ENCODE measurements around the gene ABCC8. TPM values are rescaled to one million over a fixed set of nuclear protein-coding genes. Genes with fewer than 3 reads are reported as not detected.

Gene ABCC8
- total and polyA plus RNA-seq, 2 donors (not counting 1 experiment from before 2014, with no cell fraction given): 0.03 to 0.17 TPM

DNA sequence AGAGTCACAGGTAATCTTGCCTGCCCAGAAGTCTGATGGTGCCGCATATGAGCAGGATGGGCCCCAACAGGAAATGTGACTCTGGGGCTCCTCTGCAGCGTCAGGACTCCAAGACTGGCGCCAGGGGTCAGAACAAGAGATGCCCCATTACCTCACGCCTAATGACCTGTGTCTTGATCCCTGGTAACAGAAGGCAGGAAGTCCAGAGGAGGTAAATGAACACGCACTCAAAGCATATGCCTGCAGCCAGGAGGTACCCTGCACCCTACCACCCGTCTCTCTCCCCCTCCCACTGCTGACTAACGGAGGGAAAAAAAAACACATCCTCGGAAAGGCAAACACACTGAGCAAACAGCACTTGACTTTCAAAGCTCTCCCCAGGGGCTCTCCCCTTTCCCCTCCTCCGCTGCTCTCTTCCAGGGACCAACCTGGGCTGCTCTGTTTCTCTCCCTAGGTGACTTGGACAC lies 37.3 kb downstream of the ABCC8 start:
- no peak overlapping the region for H2AFZ ChIP-seq (ENCODE audit: insufficient read depth, low read depth, low read length, poor library complexity, severe bottlenecking)
- no peaks in the 10 kb centered on the region for H3K79me2 ChIP-seq (ENCODE audit: control insufficient read depth, insufficient read depth, low read length)
- Mint-ChIP-seq H3K27me3 (peaks cover 33% of the 10 kb centered on the region), H3K4me1 (no peaks in the 10 kb centered on the region), H3K9me3 (ENCODE audit: insufficient read depth) (peaks cover 3% of the 10 kb centered on the region), H3K4me3 (no peak overlapping the region), H3K27ac (no peak overlapping the region)
- H3K9ac ChIP-seq (ENCODE audit: low read length): no peak overlapping the region
- H3K4me1 ChIP-seq (ENCODE audit: control insufficient read depth in 2 of 2, insufficient read depth in 2 of 2, low read length in 2 of 2): no peaks in the 10 kb centered on the region
- peaks cover 0 to 3% (median 1%) of the 10 kb centered on the region in 4 experiments for H3K27me3 ChIP-seq (replicated peaks in 1 of 4; ENCODE audit: control extremely low read depth in 1 of 4, control insufficient read depth in 3 of 4, insufficient read depth in 4 of 4, low read length in 3 of 4)
- H3K4me3 ChIP-seq (ENCODE audit: control extremely low read depth in 1 of 5, extremely low read depth in 1 of 5, insufficient read depth in 1 of 5, low read depth in 2 of 5, low read length in 4 of 5): no peak overlapping the region
- H3K36me3 ChIP-seq (replicated peaks in 1 of 2; ENCODE audit: control extremely low read depth in 1 of 2, control insufficient read depth in 1 of 2, extremely low read depth in 1 of 2, insufficient read depth in 2 of 2, low read length in 1 of 2): no peaks in the 10 kb centered on the region
- H3K27ac ChIP-seq (ENCODE audit: low read length in 2 of 2): no peak overlapping the region
- no peak for TF ChIP-seq EZH2 (IDR thresholded peaks at IDR 0.05; ENCODE audit: borderline replicate concordance, insufficient read depth, low read depth, low read length, poor library complexity, severe bottlenecking)
- TF ChIP-seq, protein P1, sequence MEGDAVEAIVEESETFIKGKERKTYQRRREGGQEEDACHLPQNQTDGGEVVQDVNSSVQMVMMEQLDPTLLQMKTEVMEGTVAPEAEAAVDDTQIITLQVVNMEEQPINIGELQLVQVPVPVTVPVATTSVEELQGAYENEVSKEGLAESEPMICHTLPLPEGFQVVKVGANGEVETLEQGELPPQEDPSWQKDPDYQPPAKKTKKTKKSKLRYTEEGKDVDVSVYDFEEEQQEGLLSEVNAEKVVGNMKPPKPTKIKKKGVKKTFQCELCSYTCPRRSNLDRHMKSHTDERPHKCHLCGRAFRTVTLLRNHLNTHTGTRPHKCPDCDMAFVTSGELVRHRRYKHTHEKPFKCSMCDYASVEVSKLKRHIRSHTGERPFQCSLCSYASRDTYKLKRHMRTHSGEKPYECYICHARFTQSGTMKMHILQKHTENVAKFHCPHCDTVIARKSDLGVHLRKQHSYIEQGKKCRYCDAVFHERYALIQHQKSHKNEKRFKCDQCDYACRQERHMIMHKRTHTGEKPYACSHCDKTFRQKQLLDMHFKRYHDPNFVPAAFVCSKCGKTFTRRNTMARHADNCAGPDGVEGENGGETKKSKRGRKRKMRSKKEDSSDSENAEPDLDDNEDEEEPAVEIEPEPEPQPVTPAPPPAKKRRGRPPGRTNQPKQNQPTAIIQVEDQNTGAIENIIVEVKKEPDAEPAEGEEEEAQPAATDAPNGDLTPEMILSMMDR (IDR thresholded peaks at IDR 0.05): no peak
- no peaks in the 10 kb centered on the region for H4K20me1 ChIP-seq (ENCODE audit: control insufficient read depth, insufficient read depth, low read length, poor library complexity, severe bottlenecking)
- no peak for DNase-seq
- CTCF ChIA-PET: no interaction called here
- ATAC-seq (ENCODE audit: low read depth): no peak
- POLR2A ChIA-PET: interaction anchor here (0.6 kb wide), 1 partner anchor 216 kb away, joined by 3 read pairs; no protein-coding TSS in a partner anchor
- intact Hi-C loops (cut with micrococcal nuclease): no loop called here
- WGBS (ENCODE audit: insufficient coverage): 12% methylated on average over 9 of the region's 9 CpGs
- no peak overlapping the region for H3K4me2 ChIP-seq (replicated peaks; ENCODE audit: low read depth, low read length, poor library complexity, severe bottlenecking)
- peaks cover 0 to 4% (median 0%) of the 10 kb centered on the region in 3 donors for H3K9me3 ChIP-seq (ENCODE audit: control extremely low read depth in 1 of 3, control insufficient read depth in 2 of 3, insufficient read depth in 1 of 3, low read length in 2 of 3)

DNA sequence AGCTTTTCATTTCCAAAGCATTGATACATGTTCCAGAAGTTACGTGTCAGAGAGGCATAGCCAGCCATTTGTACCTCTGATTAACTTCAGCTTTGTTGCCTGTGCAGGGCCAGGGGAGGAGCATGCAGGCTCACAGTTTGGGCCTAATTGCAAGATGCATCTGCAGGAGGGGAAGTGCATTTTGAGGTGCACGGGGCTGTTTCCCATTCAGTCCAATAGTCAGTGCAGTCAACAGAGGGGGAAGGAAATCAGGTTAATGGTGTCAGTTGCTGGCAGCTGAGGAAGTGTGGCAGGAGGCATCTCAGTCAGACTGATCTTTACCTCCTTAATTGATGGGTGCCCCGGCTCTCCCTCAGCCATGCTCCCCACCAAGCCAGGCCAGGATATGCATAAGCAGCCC lies 39.3 kb downstream of the ABCC8 start:
- Histone ChIP-seq H2AFZ (ENCODE audit: insufficient read depth, low read depth, low read length, poor library complexity, severe bottlenecking) (no peak overlapping the region), H3K36me3 (replicated peaks in 1 of 2; ENCODE audit: control extremely low read depth in 1 of 2, control insufficient read depth in 1 of 2, extremely low read depth in 1 of 2, insufficient read depth in 2 of 2, low read length in 1 of 2) (no peaks in the 10 kb centered on the region), H3K4me3 (ENCODE audit: control extremely low read depth in 1 of 5, extremely low read depth in 1 of 5, insufficient read depth in 1 of 5, low read depth in 2 of 5, low read length in 4 of 5) (no peak overlapping the region), H4K20me1 (ENCODE audit: control insufficient read depth, insufficient read depth, low read length, poor library complexity, severe bottlenecking) (no peaks in the 10 kb centered on the region), H3K4me2 (replicated peaks; ENCODE audit: low read depth, low read length, poor library complexity, severe bottlenecking) (no peak overlapping the region), H3K9ac (ENCODE audit: low read length) (no peak overlapping the region), H3K9me3 (ENCODE audit: control extremely low read depth in 1 of 3, control insufficient read depth in 2 of 3, insufficient read depth in 1 of 3, low read length in 2 of 3) (no peaks in the 10 kb centered on the region), H3K27ac (ENCODE audit: low read length in 2 of 2) (no peak overlapping the region), H3K4me1 (ENCODE audit: control insufficient read depth in 2 of 2, insufficient read depth in 2 of 2, low read length in 2 of 2) (no peaks in the 10 kb centered on the region), H3K79me2 (ENCODE audit: control insufficient read depth, insufficient read depth, low read length) (no peaks in the 10 kb centered on the region), H3K27me3 (replicated peaks in 1 of 4; ENCODE audit: control extremely low read depth in 1 of 4, control insufficient read depth in 3 of 4, insufficient read depth in 4 of 4, low read length in 3 of 4) (peaks cover 0 to 3% (median 1%) of the 10 kb centered on the region in 4 experiments)
- H3K4me1 Mint-ChIP-seq: no peaks in the 10 kb centered on the region
- peaks cover 3% of the 10 kb centered on the region for H3K9me3 Mint-ChIP-seq (ENCODE audit: insufficient read depth)
- TF ChIP-seq, protein P1 (IDR thresholded peaks at IDR 0.05): no peak
- TF ChIP-seq EZH2 (IDR thresholded peaks at IDR 0.05; ENCODE audit: borderline replicate concordance, insufficient read depth, low read depth, low read length, poor library complexity, severe bottlenecking): no peak
- peaks cover 33% of the 10 kb centered on the region for H3K27me3 Mint-ChIP-seq
- H3K4me3 Mint-ChIP-seq: no peak overlapping the region
- POLR2A ChIA-PET: no interaction called here
- WGBS (ENCODE audit: insufficient coverage): 100% methylated on average over 1 of the region's 3 CpGs
- ATAC-seq (ENCODE audit: low read depth) (no peak), DNase-seq (no peak)
- no peak overlapping the region for H3K27ac Mint-ChIP-seq
- CTCF ChIA-PET: no interaction called here
- intact Hi-C loops (cut with micrococcal nuclease): no loop called here

All from B cell (primary cell).